ENCODE data around the gene TRNP1.
A peak's percentile ranks its signal among the peaks of the same experiment; 100 is the strongest.
"Not testable (repeated sequence)": the region's sequence is repeated elsewhere in the genome, so short reads cannot be mapped to it uniquely, and the experiment has no call there.

Gene TRNP1

GRCh38 chr1:26993237-26994019, at the start of gene TRNP1:
TRNP1 (plus strand) TSS chr1:26993692; CDS start chr1:26993787, 95 bp downstream.
- DNase-seq (ENCODE audit: low read depth): peak; percentile 82

GRCh38 chr1:26945138-26945537, 48.4 kb upstream of the TRNP1 start:
- DNase-seq (ENCODE audit: low read depth): no peak

DNA sequence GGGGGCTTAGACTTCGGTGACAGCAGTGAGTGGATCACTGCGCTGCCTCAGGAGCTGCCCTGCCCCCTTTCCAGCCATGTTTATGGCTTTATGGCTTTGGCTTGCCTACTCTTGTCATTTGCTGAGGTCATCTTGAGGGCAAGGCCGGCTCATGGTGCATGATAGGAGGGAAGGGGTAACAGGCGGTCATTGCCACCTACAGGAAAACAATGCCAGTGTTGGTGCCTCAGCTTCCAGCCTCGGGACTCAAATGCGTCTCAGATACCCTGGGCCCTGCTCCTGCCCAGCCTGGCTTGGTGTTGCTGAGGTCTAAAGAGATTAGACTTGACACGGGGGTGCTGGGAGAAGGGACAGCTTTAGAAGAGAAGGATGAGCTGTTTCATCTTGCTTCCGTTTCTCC, 47.8 kb upstream of the TRNP1 start:
- DNase-seq (ENCODE audit: low read depth): no peak

- DNase-seq (ENCODE audit: low read depth): no peak
Observed at GRCh38 chr1:26946270-26946669, 47.2 kb upstream of the TRNP1 start.

- DNase-seq (ENCODE audit: low read depth): not testable (repeated sequence)
Observed at GRCh38 chr1:26948725-26949057, 44.8 kb upstream of the TRNP1 start.

DNA sequence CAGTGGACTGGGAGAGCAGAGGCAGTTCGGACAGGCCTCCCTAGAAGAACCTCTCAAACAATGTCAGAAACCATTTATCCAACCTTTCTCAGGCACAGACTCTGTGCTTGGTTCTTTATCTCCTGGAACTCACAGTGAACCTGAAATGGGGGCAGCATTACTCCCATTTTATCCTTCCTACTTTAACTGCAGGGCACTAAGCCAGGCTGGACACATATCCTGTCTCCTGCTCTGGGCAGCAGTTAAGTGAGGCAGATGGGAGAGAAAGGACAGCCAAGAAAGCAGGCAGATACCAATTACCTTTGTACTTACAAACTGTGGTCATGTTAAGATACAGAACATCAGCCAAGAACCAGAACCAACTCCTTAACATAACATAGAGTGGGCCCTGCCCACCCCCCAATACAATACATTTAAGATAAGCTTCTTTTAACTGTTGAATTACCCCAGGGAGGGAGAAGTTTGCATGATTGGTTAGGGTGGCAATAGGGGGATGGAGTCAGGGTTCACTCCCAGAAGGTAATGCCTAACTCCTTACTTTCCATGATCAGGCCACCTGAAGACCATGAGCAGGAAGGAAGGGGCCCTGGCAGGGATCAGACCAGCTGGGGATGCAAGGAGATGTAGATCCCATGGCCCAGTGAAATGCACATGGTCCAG, 44.1 kb upstream of the TRNP1 start:
- no peak for DNase-seq (ENCODE audit: low read depth)

GRCh38 chr1:26949926-26950319, 43.6 kb upstream of the TRNP1 start:
- DNase-seq (ENCODE audit: low read depth): no peak

GRCh38 chr1:26950602-26951001, 42.9 kb upstream of the TRNP1 start:
- DNase-seq (ENCODE audit: low read depth): no peak

GRCh38 chr1:26951216-26951615, 42.3 kb upstream of the TRNP1 start:
- DNase-seq (ENCODE audit: low read depth): no peak

GRCh38 chr1:26951821-26952497, 41.5 kb upstream of the TRNP1 start:
- DNase-seq (ENCODE audit: low read depth): no peak

GRCh38 chr1:26953374-26953773, 40.1 kb upstream of the TRNP1 start:
- no peak for DNase-seq (ENCODE audit: low read depth)

DNA sequence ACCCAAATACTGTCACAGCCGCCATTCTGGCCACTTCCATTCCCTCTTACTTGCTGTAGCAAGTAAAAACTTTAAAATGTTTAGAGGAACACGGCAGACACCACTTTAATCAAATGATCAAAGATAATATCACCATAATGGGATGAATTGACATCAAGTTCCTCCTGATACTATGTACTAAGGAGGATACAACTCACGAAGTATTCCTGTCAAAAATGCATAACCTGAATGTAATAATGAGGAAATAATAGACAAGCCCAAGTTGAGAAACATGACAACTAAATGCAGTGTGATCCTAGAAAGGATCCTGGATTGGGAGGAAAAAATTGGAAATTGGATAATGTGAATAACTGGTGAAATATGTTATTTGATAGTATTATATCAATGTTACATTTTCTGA, 37.2 kb upstream of the TRNP1 start:
- no peak for DNase-seq (ENCODE audit: low read depth)

GRCh38 chr1:26957306-26957705, 36.2 kb upstream of the TRNP1 start:
- no peak for DNase-seq (ENCODE audit: low read depth)

GRCh38 chr1:26959270-26959669, 34.2 kb upstream of the TRNP1 start:
- no peak for DNase-seq (ENCODE audit: low read depth)

GRCh38 chr1:26959722-26960624, 33.5 kb upstream of the TRNP1 start, which contains the start of gene KDF1:
KDF1 (minus strand) TSS chr1:26960468; CDS start chr1:26952380, 8,088 bp downstream.
- no peak for DNase-seq (ENCODE audit: low read depth)

DNA sequence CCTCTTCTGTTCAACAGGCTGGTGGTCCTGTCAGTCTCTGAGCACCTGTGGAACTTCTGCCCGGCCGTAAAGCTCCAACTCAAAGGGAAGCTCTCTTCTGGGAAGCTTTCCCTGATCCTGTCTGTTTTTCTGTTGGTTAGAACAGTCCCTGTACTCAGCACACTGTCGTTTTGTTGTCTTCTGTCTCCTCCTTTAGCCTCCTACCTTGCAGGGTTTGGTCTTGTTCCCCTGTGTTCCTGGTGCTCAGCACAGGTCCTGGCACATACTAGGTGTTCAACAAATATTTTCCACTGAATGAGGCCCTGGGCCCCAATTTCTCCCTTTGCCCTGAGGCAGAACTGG, 32.9 kb upstream of the TRNP1 start:
- DNase-seq (ENCODE audit: low read depth): no peak

- DNase-seq (ENCODE audit: low read depth): peak; percentile 98
Observed at GRCh38 chr1:26961826-26962225, 31.7 kb upstream of the TRNP1 start.

- no peak for DNase-seq (ENCODE audit: low read depth)
Observed at GRCh38 chr1:26965213-26965612, 28.3 kb upstream of the TRNP1 start.

- no peak for DNase-seq (ENCODE audit: low read depth)
Observed at GRCh38 chr1:26965628-26966027, 27.9 kb upstream of the TRNP1 start.

DNA sequence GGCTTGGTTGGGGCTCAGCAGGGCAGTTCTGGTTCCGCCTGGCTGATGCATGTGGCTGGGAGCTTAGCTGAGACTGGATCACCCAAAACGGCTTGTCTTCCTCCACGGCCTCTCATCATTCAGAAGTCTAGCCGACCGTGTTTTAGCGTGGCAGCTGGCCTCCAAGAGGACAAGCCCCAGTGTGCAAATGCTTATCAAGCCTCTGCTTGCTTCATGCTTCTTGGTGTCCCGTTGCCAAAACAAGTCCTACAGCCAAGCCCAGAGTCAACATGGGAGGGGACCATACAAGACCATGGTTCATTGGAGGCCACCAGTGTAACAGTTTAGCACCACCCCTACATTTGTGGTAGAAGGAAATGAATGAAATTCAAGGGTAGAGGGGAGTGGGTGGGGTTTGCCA, 22.7 kb upstream of the TRNP1 start:
- DNase-seq (ENCODE audit: low read depth): no peak

- DNase-seq (ENCODE audit: low read depth): no peak
Observed at GRCh38 chr1:26971590-26971989, 21.9 kb upstream of the TRNP1 start.

DNA sequence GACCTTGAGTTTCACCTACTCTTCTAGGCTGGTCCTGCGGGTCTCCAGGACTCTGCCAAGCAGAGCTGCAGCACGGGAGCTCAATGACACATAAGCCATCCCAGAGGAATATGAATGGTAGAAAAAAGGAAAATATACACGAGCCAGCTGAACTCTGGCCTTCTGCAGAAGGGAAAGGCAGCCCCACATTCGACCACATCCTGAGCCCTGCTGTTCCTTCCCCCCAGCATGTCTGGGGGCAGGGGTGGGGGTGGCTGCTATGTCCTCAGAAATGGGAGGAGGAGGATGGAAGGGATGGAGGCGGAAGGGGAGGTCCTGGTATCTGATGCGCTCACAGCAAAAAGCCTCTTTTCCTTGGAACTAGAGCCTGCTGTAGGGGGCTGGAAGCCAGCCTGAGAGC, 21.1 kb upstream of the TRNP1 start:
- no peak for DNase-seq (ENCODE audit: low read depth)

Data from amniotic epithelial cell (primary cell).